HEK293T (cell line): ENCODE results near the gene ECSCR.
A peak's percentile ranks its signal among the peaks of the same experiment; 100 is the strongest.
"Not testable (repeated sequence)": the region's sequence is repeated elsewhere in the genome, so short reads cannot be mapped to it uniquely, and the experiment has no call there.

ENCODE experiments used
- CTCF ChIA-PET: fragments of 350-600 bp; formaldehyde crosslinking; extraction: SDS; loops from one replicate; lab custom pipeline; 2021; ENCODE audit warnings: antibody characterized with exemption, inconsistent platforms; lab: Yijun Ruan, JAX
- POLR2A ChIA-PET: fragments of 350-600 bp; formaldehyde crosslinking; extraction: SDS; loops from one replicate; lab custom pipeline; 2020; ENCODE audit warnings: antibody characterized with exemption, inconsistent platforms; lab: Yijun Ruan, JAX
- DNase-seq: peaks from one replicate; pipeline ENCODE4 v3.0.0; 2012; ENCODE audit warnings: mixed read lengths; ENCODE audit errors: extremely low spot score
- ARNT ChIP-seq: fragments of 450-650 bp; IDR thresholded peaks from 2 replicates; pipeline ENCODE4 v1.6.1; 2017; ENCODE audit warnings: mild to moderate bottlenecking
- BHLHE40 ChIP-seq: fragments of 450-650 bp; IDR thresholded peaks from 2 replicates; pipeline ENCODE4 v1.6.1; 2016; ENCODE audit warnings: mild to moderate bottlenecking, moderate library complexity, borderline replicate concordance
- CTBP1 ChIP-seq: fragments of 450-650 bp; IDR thresholded peaks from 2 replicates; pipeline ENCODE4 v1.6.1; 2016; ENCODE audit warnings: borderline replicate concordance
- ELF4 ChIP-seq: fragments of 450-650 bp; IDR thresholded peaks from 2 replicates; pipeline ENCODE4 v1.6.1; 2017; ENCODE audit warnings: antibody characterized with exemption
- FOXA1 ChIP-seq: fragments of 450-650 bp; IDR thresholded peaks from 2 replicates; pipeline ENCODE4 v1.6.1; 2016; ENCODE audit warnings: mild to moderate bottlenecking
- FOXK2 ChIP-seq: fragments of 450-650 bp; IDR thresholded peaks from 2 replicates; pipeline ENCODE4 v1.6.1; 2016; ENCODE audit warnings: mild to moderate bottlenecking
- FOXM1 ChIP-seq: fragments of 450-650 bp; IDR thresholded peaks from 2 replicates; pipeline ENCODE4 v1.6.1; 2017; ENCODE audit warnings: mild to moderate bottlenecking, borderline replicate concordance
- HDGF ChIP-seq: fragments of 450-650 bp; IDR thresholded peaks from 2 replicates; pipeline ENCODE4 v1.6.1; 2017; ENCODE audit warnings: antibody characterized with exemption, borderline replicate concordance
- L3MBTL2 ChIP-seq: fragments of 450-650 bp; conservative IDR thresholded peaks from 2 replicates; pipeline ENCODE4 v1.6.1; 2016; ENCODE audit warnings: mild to moderate bottlenecking
- LEF1 ChIP-seq: fragments of 450-650 bp; IDR thresholded peaks from 2 replicates; pipeline ENCODE4 v1.6.1; 2017; ENCODE audit warnings: mild to moderate bottlenecking, borderline replicate concordance
- NFRKB ChIP-seq: fragments of 450-650 bp; IDR thresholded peaks from 2 replicates; pipeline ENCODE4 v1.6.1; 2016; ENCODE audit warnings: mild to moderate bottlenecking, moderate library complexity
- SP1 ChIP-seq: fragments of 450-650 bp; IDR thresholded peaks from 2 replicates; pipeline ENCODE4 v1.6.1; 2017
- SUZ12 ChIP-seq: fragments of 450-650 bp; IDR thresholded peaks from 2 replicates; pipeline ENCODE4 v1.6.1; 2016; ENCODE audit warnings: mild to moderate bottlenecking
- TARDBP ChIP-seq: fragments of 450-650 bp; IDR thresholded peaks from 2 replicates; pipeline ENCODE4 v1.6.1; 2016
- ZNF384 ChIP-seq: fragments of 450-650 bp; IDR thresholded peaks from 2 replicates; pipeline ENCODE4 v1.6.1; 2016
- TF ChIP-seq, protein P1 (sequence below): fragments of 450-650 bp; IDR thresholded peaks from 2 replicates; pipeline ENCODE4 v1.6.1; 2016

Gene ECSCR

DNA sequence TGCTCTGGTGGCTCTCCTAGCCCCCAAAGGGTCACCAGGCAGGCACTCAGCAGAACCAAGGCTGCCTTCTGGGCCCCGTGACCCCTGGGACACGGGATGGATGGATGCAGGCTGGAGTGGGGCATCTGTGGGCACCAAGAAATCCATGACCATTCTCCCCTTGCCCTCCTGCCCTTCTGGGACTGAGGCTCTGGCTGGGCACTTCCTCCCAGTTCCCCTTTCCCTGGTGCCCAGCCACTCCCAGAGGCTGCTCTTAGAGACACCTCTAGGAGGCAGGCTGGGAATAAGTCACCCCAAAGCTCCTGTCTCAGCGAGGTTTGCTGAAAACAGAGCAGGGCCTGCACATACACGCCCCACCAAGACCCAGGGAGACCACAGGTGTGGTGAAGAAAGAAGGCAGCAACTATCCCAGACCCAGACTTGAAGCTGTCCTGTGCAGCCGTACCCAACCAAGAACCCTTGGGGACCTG lies 19.1 kb upstream of the ECSCR start:
- CTCF ChIA-PET = interaction anchor here (0.6 to 1.0 kb wide), 2 partner anchors 14 to 73 kb away, joined by 3 read pairs; no protein-coding TSS in a partner anchor
- POLR2A ChIA-PET = interaction anchor here (1.0 to 3.9 kb wide), 4 partner anchors 15 to 139 kb away, joined by 3 to 17 read pairs (median 4); partner anchors contain the start of genes DNAJC18 and UBE2D2
- no peak for DNase-seq
- TF ChIP-seq L3MBTL2 = no peak
- no peak for TF ChIP-seq ZNF384
- TF ChIP-seq HDGF = no peak
- no peak for TF ChIP-seq LEF1
- no peak for TF ChIP-seq TARDBP
- TF ChIP-seq FOXK2 = no peak
- no peak for TF ChIP-seq FOXA1
- no peak for TF ChIP-seq FOXM1
- no peak for TF ChIP-seq ARNT
- TF ChIP-seq, protein P1, sequence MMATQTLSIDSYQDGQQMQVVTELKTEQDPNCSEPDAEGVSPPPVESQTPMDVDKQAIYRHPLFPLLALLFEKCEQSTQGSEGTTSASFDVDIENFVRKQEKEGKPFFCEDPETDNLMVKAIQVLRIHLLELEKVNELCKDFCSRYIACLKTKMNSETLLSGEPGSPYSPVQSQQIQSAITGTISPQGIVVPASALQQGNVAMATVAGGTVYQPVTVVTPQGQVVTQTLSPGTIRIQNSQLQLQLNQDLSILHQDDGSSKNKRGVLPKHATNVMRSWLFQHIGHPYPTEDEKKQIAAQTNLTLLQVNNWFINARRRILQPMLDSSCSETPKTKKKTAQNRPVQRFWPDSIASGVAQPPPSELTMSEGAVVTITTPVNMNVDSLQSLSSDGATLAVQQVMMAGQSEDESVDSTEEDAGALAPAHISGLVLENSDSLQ = no peak

DNA sequence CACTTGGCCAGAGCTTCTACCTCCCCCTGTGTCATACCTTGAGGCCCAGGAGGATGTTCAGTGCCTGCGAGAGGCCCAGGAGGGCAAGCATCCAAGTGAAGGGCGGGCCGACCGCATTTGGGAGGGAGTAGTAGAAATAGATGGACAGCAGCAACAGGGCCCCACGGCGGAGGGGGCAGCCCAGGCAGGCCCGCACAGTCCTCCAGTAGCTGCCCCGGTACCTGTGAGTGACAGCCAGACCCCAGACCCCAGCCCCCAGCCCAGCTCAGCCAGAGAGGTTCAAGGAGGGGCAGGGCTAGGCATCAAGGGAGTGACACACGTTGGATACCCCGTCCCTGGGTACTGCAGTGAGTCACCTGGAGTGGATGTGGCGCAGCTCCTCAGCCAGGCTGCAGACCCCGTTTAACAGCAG lies 18.6 kb upstream of the ECSCR start:
- TF ChIP-seq CTBP1 (no peak), ELF4 (no peak), SUZ12 (no peak), ARNT (no peak), SP1 (no peak), HDGF (no peak), FOXA1 (no peak), L3MBTL2 (no peak), TARDBP (no peak), FOXM1 (no peak), FOXK2 (no peak), ZNF384 (no peak), BHLHE40 (no peak), LEF1 (no peak), NFRKB (no peak)
- TF ChIP-seq, protein P1 = no peak
- CTCF ChIA-PET = no interaction called here
- no peak for DNase-seq
- POLR2A ChIA-PET = interaction anchor here (1.0 to 3.9 kb wide), 3 partner anchors 14 to 80 kb away, joined by 3 to 17 read pairs (median 6); partner anchors contain the start of genes DNAJC18 and UBE2D2

DNA sequence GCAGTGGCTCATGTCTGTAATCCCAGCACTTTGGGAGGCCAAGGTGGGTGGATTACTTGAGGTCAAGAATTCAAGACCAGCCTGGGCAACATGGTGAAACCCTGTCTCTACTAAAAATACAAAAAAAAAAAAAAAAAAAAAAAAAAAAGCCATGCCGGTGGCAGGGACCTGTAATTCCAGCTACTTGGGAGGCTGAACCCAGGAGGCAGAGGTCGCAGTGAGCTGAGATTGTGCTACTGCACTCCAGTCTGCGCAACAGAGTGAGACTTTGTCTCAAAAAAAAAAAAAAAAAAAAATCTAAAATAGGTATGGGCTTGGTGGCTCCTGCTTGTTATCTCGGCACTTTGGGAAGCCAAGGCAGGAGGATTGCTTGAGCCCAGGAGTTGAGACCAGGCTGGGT lies 17.2 kb upstream of the ECSCR start:
- CTCF ChIA-PET, DNase-seq, POLR2A ChIA-PET: not testable (repeated sequence)
- TF ChIP-seq ZNF384 = peak; percentile 41; the same call in 1 of the 2 replicates

DNA sequence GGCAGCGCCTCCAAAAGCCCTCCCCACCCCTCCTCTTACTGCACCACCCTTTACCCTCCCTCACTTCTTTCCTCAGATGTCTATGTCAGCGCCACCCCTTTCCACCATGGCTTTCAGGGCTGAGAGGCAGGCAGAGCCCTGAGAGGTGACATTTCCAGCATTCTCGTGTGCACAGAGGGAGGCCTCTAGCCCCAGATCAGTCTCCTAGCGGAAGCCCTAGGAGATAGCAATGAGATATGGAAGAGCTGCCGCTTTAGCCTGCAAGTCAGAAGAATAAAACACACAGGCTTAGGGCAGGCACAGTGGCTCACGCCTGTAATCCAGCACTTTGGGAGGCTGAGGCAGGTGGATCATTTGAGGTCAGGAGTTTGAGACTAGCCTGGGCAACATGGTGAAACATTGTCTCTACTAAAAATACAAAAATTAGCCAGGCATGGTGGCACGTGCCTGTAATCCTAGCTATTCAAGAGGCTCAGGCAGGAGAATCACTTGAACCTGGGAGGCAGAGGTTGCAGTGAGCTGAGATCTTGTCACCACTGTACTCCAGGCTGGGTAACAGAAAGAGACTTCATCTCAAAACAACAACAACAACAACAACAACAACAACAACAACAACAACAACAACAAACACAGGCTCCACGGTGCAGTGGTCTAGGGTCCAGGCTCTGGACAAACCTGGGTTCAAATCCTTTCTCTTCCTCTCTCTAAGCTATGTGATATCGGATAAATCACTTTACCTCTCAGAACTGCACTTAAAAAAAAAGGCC lies 16.3 kb upstream of the ECSCR start:
- DNase-seq = peak; percentile 6
- CTCF ChIA-PET, POLR2A ChIA-PET: not testable (repeated sequence)

DNA sequence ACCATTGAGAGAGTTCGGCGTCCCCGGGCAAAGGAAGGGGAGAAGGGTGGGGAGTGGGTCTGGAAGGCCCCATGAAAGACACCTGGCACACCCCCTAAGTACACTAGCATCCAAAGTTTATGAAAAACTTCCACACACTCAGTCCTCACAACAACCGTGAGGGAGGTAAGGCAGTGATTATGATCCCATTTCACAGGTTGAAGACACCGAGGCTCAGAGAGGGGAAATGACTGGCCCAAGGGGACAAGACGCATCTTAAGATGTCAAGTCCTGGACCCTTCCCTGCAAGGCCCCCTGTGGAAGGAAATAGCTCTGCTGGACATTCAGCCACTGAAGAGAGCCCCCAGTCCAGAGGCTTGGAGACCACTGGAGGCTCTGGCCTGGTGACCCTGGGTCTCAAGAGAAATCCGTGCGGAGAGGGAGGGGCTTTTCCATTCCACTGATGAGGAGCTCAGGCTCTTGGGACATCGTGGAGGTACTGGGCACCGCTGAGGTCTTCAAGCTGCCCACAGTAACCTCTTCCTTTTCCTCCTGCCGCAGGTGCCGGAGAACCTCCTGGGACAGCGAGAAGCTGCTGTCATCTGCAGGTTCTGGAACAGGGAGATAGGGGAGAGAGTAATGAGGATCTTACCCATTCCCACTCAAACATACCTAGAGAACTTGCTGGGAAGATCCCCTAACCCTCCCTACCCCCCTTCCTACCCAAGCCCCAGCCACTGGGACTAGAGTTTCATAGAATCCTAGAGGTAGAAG lies 13.5 kb upstream of the ECSCR start:
- POLR2A ChIA-PET = no interaction called here
- CTCF ChIA-PET = no interaction called here
- DNase-seq = no peak

DNA sequence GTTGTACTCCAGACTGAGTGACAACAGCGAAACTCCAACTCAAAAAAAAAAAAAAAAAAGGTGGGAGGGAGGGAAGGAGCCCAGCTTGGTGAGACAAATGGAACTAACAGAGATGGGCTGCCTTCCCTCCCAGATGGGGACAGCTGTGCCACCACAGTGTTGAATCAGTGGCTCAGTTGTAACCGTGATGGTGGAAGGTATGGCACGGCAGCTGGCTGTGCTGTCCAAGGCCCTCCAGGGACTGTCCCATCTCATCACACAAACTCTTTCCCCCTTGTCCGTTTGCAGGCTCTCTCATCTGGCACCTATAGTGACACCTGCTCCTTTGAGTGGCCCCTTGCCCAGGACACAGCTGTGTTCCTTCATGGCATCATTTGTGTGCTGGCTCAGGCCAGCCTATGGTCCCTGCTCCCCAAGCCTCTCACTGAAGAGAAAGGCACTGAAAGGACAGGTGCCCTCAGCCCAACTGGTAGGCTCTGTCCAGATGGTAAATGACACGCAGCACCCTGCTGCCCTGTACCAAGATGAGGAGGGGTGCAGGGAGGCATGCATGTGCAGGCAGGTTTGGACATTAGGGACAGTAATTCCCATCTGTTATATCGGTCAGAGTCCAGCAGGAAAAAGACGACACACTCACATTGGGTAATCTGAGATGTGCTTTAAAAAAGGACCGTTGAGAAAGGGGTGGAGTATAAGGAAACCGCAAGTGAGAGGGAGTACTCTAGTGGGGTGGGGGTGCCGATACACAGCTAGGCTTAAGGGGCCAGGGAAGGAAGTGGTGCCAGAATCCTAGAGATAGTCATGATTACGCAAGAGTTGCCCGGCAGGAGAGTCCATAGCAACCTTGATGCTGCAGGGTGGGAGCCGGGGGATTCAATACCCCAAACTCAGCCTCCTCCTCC lies 12.6 kb upstream of the ECSCR start:
- DNase-seq = no peak
- TF ChIP-seq BHLHE40 (no peak), FOXA1 (no peak), ARNT (no peak), TARDBP (no peak), CTBP1 (no peak), HDGF (no peak), LEF1 (no peak), SUZ12 (no peak), ZNF384 (no peak), L3MBTL2 (no peak), ELF4 (no peak), NFRKB (no peak), FOXM1 (no peak)
- TF ChIP-seq, protein P1 = no peak
- ChIA-PET CTCF (no interaction called here), POLR2A (no interaction called here)

More for the DNA sequence above, 13.5 kb upstream of the ECSCR start:
- no peak for TF ChIP-seq NFRKB
- TF ChIP-seq ARNT = no peak
- TF ChIP-seq LEF1 = no peak
- no peak for TF ChIP-seq FOXK2
- no peak for TF ChIP-seq ZNF384
- TF ChIP-seq FOXA1 = no peak
